ENCODE results near the gene WRAP73. TPM values are rescaled to one million over a fixed set of nuclear protein-coding genes. Genes with fewer than 3 reads are reported as not detected.

The WRAP73 gene
- total RNA-seq, 1 donor from 2014 or later: 30.1 TPM

DNA sequence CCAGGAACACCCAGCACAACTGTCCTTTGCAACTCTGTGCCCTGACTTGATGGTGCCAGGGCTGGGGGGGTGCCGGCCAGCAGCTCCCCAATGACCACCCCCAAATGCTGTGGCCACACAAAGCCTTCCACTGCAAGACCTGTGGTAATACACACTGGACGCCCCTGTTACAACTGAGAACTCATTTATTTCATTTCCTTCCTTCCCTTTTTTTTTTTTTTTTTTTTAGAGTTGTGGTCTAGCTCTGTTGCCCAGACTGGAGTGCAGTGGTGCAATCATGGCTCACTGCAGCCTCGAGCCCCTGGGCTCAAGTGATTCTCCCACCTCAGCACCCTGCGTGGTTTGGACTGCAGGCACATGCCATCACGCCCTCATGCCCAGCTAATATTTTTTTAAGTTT lies 27.6 kb upstream of the WRAP73 start:
- Mint-ChIP-seq H3K4me1 (peaks cover 78% of the 10 kb centered on the region), H3K27me3 (no peaks in the 10 kb centered on the region), H3K27ac (peak overlapping the region; percentile 81), H3K9me3 (no peaks in the 10 kb centered on the region), H3K4me3 (peak overlapping the region; percentile 69), H3K36me3 (ENCODE audit: low read depth) (no peaks in the 10 kb centered on the region)
- peak; percentile 8 for ATAC-seq (ENCODE audit: low read depth)
- intact Hi-C loops (cut with micrococcal nuclease): loop anchor here (1.0 to 2.0 kb wide), 3 partner anchors 11 to 53 kb away; partner anchors contain the start of gene TPRG1L
- no peak for DNase-seq
- TF ChIP-seq CTCF (IDR thresholded peaks at IDR 0.05): no peak
- ChIA-PET CTCF (interaction anchor here (0.9 to 1.4 kb wide), 3 partner anchors 12 to 26 kb away, joined by 4 to 9 read pairs (median 4); no protein-coding TSS in a partner anchor), POLR2A (interaction anchor here (0.6 to 3.5 kb wide), 10 partner anchors 9 to 1106 kb away, joined by 3 to 89 read pairs (median 8); partner anchors contain the start of gene WRAP73)

- DNase-seq: peak; percentile 57
- intact Hi-C loops (cut with micrococcal nuclease): loop anchor here (1.0 to 2.0 kb wide), 3 partner anchors 11 to 52 kb away; partner anchors contain the start of gene TPRG1L
- TF ChIP-seq CTCF (IDR thresholded peaks at IDR 0.05): no peak
- no peaks in the 10 kb centered on the region for H3K9me3 Mint-ChIP-seq
- H3K27me3 Mint-ChIP-seq: no peaks in the 10 kb centered on the region
- H3K4me1 Mint-ChIP-seq: peaks cover 84% of the 10 kb centered on the region
- H3K4me3 Mint-ChIP-seq: peak overlapping the region; percentile 69
- H3K36me3 Mint-ChIP-seq (ENCODE audit: low read depth): no peaks in the 10 kb centered on the region
- ATAC-seq (ENCODE audit: low read depth): peak; percentile 66
- ChIA-PET POLR2A (interaction anchor here (1.0 to 3.5 kb wide), 7 partner anchors 10 to 37 kb away, joined by 4 to 89 read pairs (median 7); partner anchors contain the start of gene WRAP73), CTCF (interaction anchor here (0.9 to 1.4 kb wide), 5 partner anchors 11 to 58 kb away, joined by 3 to 9 read pairs (median 4); no protein-coding TSS in a partner anchor)
- peak overlapping the region; percentile 81 for H3K27ac Mint-ChIP-seq
These were observed 26.9 kb upstream of the WRAP73 start for GRCh38 chr1:3676581-3677470.

GRCh38 chr1:3675436-3675835 lies 25.5 kb upstream of the WRAP73 start:
- Mint-ChIP-seq H3K27ac (no peak overlapping the region), H3K27me3 (no peaks in the 10 kb centered on the region), H3K4me1 (peaks cover 83% of the 10 kb centered on the region), H3K9me3 (no peaks in the 10 kb centered on the region), H3K4me3 (no peak overlapping the region), H3K36me3 (ENCODE audit: low read depth) (no peaks in the 10 kb centered on the region)
- no peak for ATAC-seq (ENCODE audit: low read depth)
- DNase-seq: no peak
- intact Hi-C loops (cut with micrococcal nuclease): no loop called here
- ChIA-PET CTCF (no interaction called here), POLR2A (interaction anchor here (0.7 kb wide), 1 partner anchor 133 kb away, joined by 3 read pairs; no protein-coding TSS in a partner anchor)
- TF ChIP-seq CTCF (IDR thresholded peaks at IDR 0.05): no peak

DNA sequence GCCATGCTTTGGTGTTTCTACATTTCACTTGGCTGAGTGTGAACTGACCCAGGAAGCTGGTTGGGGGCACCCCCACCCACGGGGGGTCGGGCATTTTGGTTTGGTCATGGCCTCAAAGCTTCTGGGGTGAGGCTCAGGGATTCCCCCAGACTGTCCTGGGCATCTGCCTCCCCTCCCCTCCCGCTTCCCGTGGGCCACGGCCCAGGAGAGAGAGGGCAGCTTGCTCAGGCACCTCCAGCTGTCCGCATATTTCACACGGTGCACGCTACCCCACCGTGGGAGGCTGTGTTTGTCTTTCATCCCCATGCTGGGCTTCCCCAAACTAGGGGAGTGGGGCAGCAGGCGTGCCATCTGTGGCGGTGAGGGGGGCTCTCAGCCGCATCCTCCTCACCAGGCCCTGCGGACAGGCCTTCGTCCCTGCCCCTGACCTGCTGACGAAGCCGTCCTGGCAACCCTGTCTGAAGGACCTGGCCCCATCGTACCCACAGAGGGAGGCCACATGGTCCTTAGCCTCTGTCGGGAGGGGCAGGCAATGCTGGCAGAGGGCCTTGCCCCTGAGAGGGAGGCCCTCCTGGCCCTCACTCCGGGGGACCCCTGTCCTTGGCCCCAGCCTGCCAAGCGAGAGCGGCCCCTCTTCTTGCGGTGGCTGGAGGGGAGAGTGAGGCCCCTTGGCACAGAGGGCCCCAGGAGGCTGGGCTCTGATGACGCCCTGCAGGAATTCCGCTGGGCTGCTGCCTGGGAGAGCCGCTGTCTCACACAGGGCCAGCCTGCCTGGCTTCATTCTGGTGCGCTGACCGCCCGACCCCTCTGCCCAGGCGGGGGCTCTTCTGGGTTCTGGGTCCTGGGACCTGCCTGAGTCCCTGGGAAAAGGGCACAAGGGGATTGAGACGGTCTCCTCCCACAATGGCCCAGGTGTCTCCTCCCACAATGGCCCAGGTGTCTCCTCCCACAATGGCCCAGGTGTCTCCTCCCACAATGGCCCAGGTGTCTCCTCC lies 24.5 kb upstream of the WRAP73 start:
- H3K27me3 Mint-ChIP-seq: no peaks in the 10 kb centered on the region
- ChIA-PET POLR2A (interaction anchor here (0.7 to 0.9 kb wide), 2 partner anchors 10 to 18 kb away, joined by 3 to 12 read pairs; no protein-coding TSS in a partner anchor), CTCF (interaction anchor here (1.5 to 1.7 kb wide), 2 partner anchors 26 to 50 kb away, joined by 3 read pairs; no protein-coding TSS in a partner anchor)
- intact Hi-C loops (cut with micrococcal nuclease): no loop called here
- peak overlapping the region; percentile 59 for H3K27ac Mint-ChIP-seq
- TF ChIP-seq CTCF (IDR thresholded peaks at IDR 0.05): no peak
- H3K9me3 Mint-ChIP-seq: no peaks in the 10 kb centered on the region
- no peak for ATAC-seq (ENCODE audit: low read depth)
- H3K4me1 Mint-ChIP-seq: peaks cover 74% of the 10 kb centered on the region
- no peak for DNase-seq
- peak overlapping the region; percentile 78 for H3K4me3 Mint-ChIP-seq
- H3K36me3 Mint-ChIP-seq (ENCODE audit: low read depth): no peaks in the 10 kb centered on the region

Data from activated B cell treated with CpG ODN at 0.5 μM for 24 hours (primary cell).